ENCODE results near the gene PLXNA2. TPM values are rescaled to one million over a fixed set of nuclear protein-coding genes. Genes with fewer than 3 reads are reported as not detected.

PLXNA2 gene
- total RNA-seq, 4 donors from 2014 or later: 12.2 to 45.7 (median 21.8) TPM

GRCh38 chr1:208093754-208094719 is 150.1 kb downstream of the PLXNA2 start:
- H3K4me3 ChIP-seq (replicated peaks in 1 of 3): no peak overlapping the region
- intact Hi-C loops (cut with DNase I): loop anchor here (5.0 to 10.0 kb wide), 2 partner anchors 72 to 151 kb away; partner anchors contain the start of gene PLXNA2
- 54 to 55% methylated on average over 4 of the region's 4 CpGs for WGBS, 2 donors
- peak; percentile 62 to 83 (median 76) for TF ChIP-seq CTCF (IDR thresholded peaks at IDR 0.05)
- no peak for TF ChIP-seq POLR2A (IDR thresholded peaks at IDR 0.05)
- peak; percentile 80 for DNase-seq
- peaks cover 8 to 20% of the 10 kb centered on the region in 2 donors for H3K36me3 ChIP-seq
- H3K27ac ChIP-seq: peak overlapping the region in 1 of 3 donors; percentile 31
- no peaks in the 10 kb centered on the region for H3K27me3 ChIP-seq
- no peaks in the 10 kb centered on the region for H3K9me3 ChIP-seq
- H3K4me1 ChIP-seq: peaks cover 17 to 21% of the 10 kb centered on the region in 2 donors

- Histone ChIP-seq H3K36me3 (peaks cover 8 to 20% of the 10 kb centered on the region in 2 donors), H3K27ac (peak overlapping the region in 1 of 3 donors; percentile 31), H3K4me1 (peaks cover 17 to 21% of the 10 kb centered on the region in 2 donors), H3K9me3 (no peaks in the 10 kb centered on the region), H3K4me3 (replicated peaks in 1 of 3) (no peak overlapping the region), H3K27me3 (no peaks in the 10 kb centered on the region)
- no peak for DNase-seq
- intact Hi-C loops (cut with DNase I): loop anchor here (5.0 to 10.0 kb wide), 2 partner anchors 71 to 152 kb away; partner anchors contain the start of gene PLXNA2
- TF ChIP-seq POLR2A (IDR thresholded peaks at IDR 0.05) (no peak), CTCF (IDR thresholded peaks at IDR 0.05) (no peak)
- WGBS, 2 donors: 96% methylated on average over 3 of the region's 3 CpGs
Measured at GRCh38 chr1:208093046-208093445, 151.1 kb downstream of the PLXNA2 start.

- DNase-seq: peak; percentile 92 to 94
- peaks cover under 1 to 9% of the 10 kb centered on the region in 2 donors for H3K36me3 ChIP-seq
- no peaks in the 10 kb centered on the region for H3K27me3 ChIP-seq
- peak overlapping the region; percentile 79 to 86 (median 81) for H3K27ac ChIP-seq
- H3K9me3 ChIP-seq: no peaks in the 10 kb centered on the region
- 31 to 33% methylated on average over 9 of the region's 9 CpGs for WGBS, 2 donors
- TF ChIP-seq POLR2A (IDR thresholded peaks at IDR 0.05) (no peak), CTCF (IDR thresholded peaks at IDR 0.05) (peak in 1 of 6 experiments; percentile 19)
- H3K4me1 ChIP-seq: peaks cover 28 to 32% of the 10 kb centered on the region in 2 donors
- intact Hi-C loops (cut with DNase I): loop anchor here (5.0 to 10.0 kb wide), 2 partner anchors 68 to 154 kb away; partner anchors contain the start of gene PLXNA2
- no peak overlapping the region for H3K4me3 ChIP-seq (replicated peaks in 1 of 3)
Measured at GRCh38 chr1:208090388-208091301, 153.5 kb downstream of the PLXNA2 start.

GRCh38 chr1:208089761-208090370 is 154.3 kb downstream of the PLXNA2 start:
- H3K4me3 ChIP-seq (replicated peaks in 1 of 3): no peak overlapping the region
- no peaks in the 10 kb centered on the region for H3K9me3 ChIP-seq
- DNase-seq: peak; percentile 67 to 71
- peak overlapping the region; percentile 79 to 86 (median 81) for H3K27ac ChIP-seq
- peaks cover 0 to 5% of the 10 kb centered on the region in 2 donors for H3K36me3 ChIP-seq
- 25 to 34% methylated on average over 6 of the region's 6 CpGs for WGBS, 2 donors
- H3K27me3 ChIP-seq: no peaks in the 10 kb centered on the region
- intact Hi-C loops (cut with DNase I): loop anchor here (5.0 to 10.0 kb wide), 2 partner anchors 68 to 155 kb away; partner anchors contain the start of gene PLXNA2
- TF ChIP-seq POLR2A (IDR thresholded peaks at IDR 0.05): peak in 1 of 2 donors; percentile 15
- no peak for TF ChIP-seq CTCF (IDR thresholded peaks at IDR 0.05)
- peaks cover 30 to 35% of the 10 kb centered on the region in 2 donors for H3K4me1 ChIP-seq
